GM18861 (cell line): ENCODE measurements around the gene HK1.

Experiments used
- ATAC-seq: cut with Tn5 transposase; IDR thresholded peaks from one replicate; pipeline ENCODE4 v1.9.1; 2021; ENCODE audit not compliant: unreplicated experiment

The HK1 gene

GRCh38 chr10:69367469-69367868 lies 89.2 kb downstream of the HK1 start:
- ATAC-seq = no peak

DNA sequence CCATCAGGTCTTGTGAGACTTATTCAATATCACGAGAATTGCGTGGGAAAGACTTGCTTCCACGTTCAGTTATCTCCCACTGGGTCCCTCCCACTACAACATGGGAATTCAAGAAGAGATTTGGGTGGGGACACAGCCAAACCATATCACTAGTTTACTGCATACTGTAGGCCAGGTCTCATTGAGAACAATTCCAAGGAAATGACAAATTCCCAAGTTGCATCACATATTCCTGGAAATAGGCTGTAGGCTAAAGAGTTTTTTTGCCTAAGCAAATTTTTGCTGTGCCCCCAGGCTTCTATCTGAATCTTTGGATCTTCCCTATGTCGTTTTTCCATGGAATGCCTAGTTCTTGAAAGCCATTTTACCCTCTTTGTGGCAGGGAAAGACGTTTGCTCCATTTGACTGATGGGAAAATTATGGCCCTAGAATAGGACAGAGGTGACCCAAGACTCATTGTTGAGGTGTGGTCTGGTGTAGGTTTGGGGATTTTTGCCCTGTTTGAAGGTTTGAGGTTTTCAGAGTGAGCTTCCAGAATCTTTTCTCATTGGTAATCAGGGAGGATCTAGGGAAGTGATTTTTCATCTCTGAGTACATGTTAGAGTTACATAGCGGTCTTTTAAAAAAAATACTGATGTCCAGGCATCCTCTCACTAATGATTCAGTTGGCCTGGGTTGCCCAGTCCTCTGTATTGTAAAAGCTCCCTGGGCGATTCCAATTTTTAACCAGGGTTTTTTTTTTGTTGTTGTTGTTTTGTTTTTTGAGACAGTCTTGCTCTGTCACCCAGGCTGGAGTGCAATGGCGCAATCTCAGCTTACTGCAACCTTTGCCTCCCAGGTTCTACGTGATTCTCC lies 94.1 kb downstream of the HK1 start:
- ATAC-seq = no peak

- ATAC-seq = no peak
These were observed 95.9 kb downstream of the HK1 start for GRCh38 chr10:69374242-69374641.

DNA sequence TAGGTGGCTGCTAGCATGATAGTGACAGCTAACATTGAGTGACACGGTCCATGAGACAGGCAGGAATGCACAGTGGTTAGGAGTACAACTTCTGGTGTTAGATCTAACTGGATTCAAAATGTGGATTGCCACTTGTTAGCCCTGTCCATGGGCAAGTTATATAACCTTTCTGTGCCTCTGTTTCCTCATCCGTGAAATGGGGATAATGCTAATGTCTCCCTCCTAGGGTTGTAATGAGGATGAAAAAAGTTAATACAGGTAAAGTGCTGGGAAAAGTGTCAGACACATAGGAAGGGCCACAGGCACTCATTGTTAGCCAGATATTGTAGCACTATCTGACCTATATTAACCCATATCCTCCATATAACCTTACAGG lies 96.6 kb downstream of the HK1 start:
- no peak for ATAC-seq

GRCh38 chr10:69375307-69376151 lies 97.2 kb downstream of the HK1 start:
- ATAC-seq = no peak

- no peak for ATAC-seq
These were observed 98.4 kb downstream of the HK1 start for GRCh38 chr10:69376662-69377061.

- ATAC-seq = no peak
These were observed 98.9 kb downstream of the HK1 start for GRCh38 chr10:69377191-69377590.

DNA sequence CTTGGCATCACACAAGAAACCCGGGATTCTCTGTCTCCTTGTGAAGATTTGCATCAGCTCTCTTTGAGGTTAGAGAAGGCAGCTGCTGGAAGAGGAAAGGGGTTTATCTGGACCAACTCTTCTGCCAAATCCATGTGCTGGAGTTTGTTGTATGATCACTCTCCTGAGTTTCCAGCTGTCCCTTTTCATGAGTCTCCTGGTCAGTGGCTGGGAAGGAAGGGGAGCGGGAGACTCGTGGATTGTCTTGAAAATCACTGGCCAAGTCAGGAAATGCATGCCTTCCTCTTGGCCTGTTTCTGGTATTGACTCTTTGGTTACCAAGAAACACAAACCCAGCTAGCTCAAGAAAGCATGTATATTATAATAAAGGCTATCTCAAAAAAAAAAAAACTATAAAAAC lies 99.6 kb downstream of the HK1 start:
- no peak for ATAC-seq

DNA sequence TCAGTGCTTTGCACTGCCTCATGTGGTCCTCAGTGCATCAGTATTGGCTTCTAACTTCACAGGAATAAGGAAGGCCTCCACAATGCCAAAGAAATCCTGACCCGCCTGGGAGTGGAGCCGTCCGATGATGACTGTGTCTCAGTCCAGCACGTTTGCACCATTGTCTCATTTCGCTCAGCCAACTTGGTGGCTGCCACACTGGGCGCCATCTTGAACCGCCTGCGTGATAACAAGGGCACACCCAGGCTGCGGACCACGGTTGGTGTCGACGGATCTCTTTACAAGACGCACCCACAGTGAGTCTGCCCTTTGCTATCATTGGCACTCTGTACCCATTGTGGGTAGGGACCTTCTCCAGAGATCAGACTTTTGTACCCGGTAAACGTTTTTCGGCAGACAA lies 101.5 kb downstream of the HK1 start:
- no peak for ATAC-seq

GRCh38 chr10:69382382-69383117 lies 104.3 kb downstream of the HK1 start:
- ATAC-seq = no peak

- ATAC-seq = no peak
These were observed 105.3 kb downstream of the HK1 start for GRCh38 chr10:69383558-69383957.

- no peak for ATAC-seq
These were observed 106.0 kb downstream of the HK1 start for GRCh38 chr10:69384320-69384719.

DNA sequence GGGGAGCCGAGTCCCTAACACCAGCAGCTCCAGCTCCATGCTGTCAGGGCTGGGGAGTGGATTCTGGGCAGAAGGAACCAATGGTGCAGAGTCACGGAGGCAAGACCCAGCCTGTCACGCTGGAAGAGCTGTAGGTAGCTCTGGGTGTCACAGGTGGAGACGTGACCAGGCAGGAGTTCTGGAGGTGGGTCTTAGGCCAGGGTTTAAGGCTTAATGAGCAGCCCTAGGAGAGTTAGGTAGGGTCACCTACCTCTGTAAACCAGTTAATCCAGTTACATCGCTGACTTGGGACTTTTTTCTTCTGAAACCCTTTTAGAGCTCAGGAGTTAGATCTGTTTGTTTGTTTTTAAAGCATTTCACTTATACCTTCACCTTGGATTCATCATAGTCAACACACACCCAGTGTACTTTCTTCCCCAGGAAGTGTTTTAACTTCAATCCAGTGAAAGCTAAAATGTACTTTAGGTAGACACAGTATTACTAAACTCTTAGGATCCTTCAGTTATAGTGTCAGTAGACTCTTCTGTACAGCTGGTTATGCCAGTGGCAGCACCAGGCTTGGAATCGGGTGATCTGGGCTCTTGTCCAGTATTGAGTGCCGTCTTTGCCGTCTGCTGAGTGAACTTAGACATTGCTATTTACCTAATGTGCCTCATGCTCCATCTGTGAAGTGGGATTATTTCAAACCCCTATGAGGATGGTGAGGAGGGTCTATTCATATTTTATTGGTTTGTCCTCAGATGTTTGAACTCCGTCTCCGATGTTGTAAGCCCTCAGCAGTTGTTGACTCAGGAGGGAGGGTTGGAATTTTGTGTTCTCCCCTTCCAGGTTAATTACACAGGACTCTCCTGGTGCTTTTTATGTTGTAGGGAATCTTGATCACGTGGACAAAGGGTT lies 107.4 kb downstream of the HK1 start:
- ATAC-seq = no peak

- ATAC-seq = no peak
These were observed 109.2 kb downstream of the HK1 start for GRCh38 chr10:69387500-69387899.

DNA sequence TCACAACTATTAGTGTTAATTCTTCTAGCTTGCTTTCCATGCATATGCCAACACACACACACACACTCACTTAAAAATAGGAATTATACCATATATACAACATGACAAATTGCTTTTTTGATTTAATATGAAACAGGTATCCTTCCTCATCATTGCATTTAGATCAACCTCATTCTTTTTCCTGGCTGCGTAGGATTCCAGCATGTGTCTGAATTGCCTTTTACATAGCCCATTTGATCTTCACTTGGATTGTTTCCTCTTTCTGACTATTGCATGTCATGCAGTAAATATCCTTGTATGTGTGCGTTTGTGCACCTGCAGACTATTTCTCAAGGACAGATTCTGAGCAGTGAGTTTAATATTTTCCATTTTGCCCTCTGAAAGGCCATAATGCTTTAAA lies 110.2 kb downstream of the HK1 start:
- ATAC-seq = no peak

- ATAC-seq = no peak
These were observed 111.7 kb downstream of the HK1 start for GRCh38 chr10:69389827-69390490.

GRCh38 chr10:69391158-69391557 lies 112.9 kb downstream of the HK1 start:
- ATAC-seq = no peak

- ATAC-seq = no peak
These were observed 114.2 kb downstream of the HK1 start for GRCh38 chr10:69392481-69393000.

DNA sequence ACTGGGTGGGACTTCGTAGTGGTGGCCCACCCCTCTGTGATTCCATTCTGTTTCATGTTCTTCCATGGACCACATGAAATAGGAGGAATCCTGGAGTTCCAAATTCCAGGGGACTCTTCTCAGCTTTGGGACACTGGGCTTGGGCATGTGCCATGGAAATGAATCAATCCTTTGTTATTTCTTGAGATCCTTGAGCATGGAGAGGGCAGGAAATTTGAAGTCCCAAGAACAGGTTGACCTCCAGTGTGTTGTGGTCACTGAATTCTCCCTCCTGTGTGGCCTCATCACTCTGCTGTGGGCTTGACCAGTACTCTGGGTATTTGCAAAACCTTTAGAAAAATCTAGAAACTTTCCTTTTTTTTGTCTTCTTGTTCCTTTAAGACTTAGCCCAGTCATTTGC lies 115.7 kb downstream of the HK1 start:
- ATAC-seq = no peak

DNA sequence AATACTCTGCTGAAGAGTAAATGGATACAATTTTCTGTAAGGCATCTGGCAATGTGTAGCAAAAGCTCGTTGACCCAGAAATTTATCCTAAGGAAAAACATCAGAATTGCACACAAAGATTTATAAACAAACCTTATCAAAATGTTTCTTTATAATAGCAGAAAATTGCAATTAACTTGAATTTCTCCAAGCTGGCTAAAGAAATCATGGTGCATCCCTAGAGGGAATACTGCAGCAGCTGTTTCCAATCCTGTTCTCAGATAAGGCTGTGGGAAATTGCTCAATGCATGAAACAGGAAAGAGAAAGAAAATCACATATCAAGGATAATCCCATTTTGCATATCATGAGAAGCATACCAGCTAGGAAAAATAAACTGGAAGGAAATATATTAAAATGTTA lies 119.7 kb downstream of the HK1 start:
- ATAC-seq = no peak
